Esophagus squamous epithelium (tissue), 4 donors: ENCODE measurements around the gene TOR4A.

ENCODE experiments used
- POLR2A ChIP-seq, 4 donors: fragments of 450-650 bp; IDR thresholded peaks; one replicate each; pipeline ENCODE4 v1.6.1; 2017; ENCODE audit warnings: antibody characterized with exemption in 4 of 4, mild to moderate bottlenecking in 4 of 4, moderate library complexity in 3 of 4
- TF ChIP-seq, protein P1 (sequence below), 6 experiments: fragments of 450-650 bp in 4 of 6; fragments of 200-600 bp in 2 of 6; sonication (generic) in 2 of 6; IDR thresholded peaks; one replicate each; pipeline ENCODE4 v1.5.1; 2016 to 2019; ENCODE audit warnings: antibody characterized with exemption in 6 of 6, mild to moderate bottlenecking in 4 of 6, moderate library complexity in 4 of 6

DNA sequence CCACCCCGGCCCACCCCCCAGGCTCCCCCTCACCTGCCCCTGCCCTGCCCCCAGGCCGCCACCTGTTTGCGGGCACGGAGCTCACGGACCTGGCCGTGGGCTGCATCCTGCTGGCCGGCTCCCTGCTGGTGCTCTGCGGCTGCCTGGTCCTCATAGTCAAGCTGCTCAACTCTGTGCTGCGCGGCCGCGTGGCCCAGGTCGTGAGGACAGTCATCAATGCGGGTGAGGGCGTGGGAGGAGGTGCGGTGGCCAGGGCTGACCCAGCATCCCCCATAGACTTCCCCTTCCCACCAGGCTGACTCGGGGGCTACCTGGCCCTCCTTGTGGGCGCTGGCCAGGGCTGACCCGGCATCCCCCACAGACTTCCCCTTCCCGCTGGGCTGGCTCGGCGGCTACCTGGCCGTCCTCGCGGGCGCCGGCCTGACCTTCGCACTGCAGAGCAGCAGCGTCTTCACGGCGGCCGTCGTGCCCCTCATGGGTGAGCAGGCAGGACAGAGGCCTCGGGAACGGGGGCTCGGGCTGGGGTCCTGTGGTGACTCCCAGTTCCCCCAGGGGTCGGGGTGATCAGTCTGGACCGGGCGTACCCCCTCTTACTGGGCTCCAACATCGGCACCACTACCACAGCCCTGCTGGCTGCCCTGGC lies 43.4 kb upstream of the TOR4A start:
- TF ChIP-seq, protein P1, sequence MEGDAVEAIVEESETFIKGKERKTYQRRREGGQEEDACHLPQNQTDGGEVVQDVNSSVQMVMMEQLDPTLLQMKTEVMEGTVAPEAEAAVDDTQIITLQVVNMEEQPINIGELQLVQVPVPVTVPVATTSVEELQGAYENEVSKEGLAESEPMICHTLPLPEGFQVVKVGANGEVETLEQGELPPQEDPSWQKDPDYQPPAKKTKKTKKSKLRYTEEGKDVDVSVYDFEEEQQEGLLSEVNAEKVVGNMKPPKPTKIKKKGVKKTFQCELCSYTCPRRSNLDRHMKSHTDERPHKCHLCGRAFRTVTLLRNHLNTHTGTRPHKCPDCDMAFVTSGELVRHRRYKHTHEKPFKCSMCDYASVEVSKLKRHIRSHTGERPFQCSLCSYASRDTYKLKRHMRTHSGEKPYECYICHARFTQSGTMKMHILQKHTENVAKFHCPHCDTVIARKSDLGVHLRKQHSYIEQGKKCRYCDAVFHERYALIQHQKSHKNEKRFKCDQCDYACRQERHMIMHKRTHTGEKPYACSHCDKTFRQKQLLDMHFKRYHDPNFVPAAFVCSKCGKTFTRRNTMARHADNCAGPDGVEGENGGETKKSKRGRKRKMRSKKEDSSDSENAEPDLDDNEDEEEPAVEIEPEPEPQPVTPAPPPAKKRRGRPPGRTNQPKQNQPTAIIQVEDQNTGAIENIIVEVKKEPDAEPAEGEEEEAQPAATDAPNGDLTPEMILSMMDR (IDR thresholded peaks at IDR 0.05), result no peak
- no peak for TF ChIP-seq POLR2A (IDR thresholded peaks at IDR 0.05)
